ENCODE measurements around the gene INPP1.

DNA sequence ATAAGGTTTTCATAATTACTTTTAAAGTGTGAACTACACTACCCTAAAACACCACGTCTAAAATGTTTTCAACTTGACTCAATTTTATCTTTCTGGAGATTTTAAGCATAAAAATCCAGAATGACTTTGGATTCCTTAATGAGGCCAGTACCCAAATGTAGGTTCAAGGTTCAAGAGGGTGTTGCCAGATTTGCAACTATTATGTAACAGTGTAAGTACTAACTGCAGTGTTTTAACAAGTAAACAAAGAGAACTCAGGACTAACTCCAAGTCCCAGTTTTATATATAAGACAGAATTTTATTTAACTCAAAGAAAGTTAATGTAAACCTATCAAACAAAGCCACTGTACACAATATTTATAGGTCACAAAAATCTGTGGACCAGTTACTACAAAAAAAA is 29.5 kb upstream of the INPP1 start:
- TF ChIP-seq, protein P1, sequence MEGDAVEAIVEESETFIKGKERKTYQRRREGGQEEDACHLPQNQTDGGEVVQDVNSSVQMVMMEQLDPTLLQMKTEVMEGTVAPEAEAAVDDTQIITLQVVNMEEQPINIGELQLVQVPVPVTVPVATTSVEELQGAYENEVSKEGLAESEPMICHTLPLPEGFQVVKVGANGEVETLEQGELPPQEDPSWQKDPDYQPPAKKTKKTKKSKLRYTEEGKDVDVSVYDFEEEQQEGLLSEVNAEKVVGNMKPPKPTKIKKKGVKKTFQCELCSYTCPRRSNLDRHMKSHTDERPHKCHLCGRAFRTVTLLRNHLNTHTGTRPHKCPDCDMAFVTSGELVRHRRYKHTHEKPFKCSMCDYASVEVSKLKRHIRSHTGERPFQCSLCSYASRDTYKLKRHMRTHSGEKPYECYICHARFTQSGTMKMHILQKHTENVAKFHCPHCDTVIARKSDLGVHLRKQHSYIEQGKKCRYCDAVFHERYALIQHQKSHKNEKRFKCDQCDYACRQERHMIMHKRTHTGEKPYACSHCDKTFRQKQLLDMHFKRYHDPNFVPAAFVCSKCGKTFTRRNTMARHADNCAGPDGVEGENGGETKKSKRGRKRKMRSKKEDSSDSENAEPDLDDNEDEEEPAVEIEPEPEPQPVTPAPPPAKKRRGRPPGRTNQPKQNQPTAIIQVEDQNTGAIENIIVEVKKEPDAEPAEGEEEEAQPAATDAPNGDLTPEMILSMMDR (IDR thresholded peaks at IDR 0.05 in 4 of 5, conservative IDR thresholded peaks at IDR 0.05 in 1 of 5): no peak
- no peak for TF ChIP-seq POLR2A (IDR thresholded peaks at IDR 0.05)

Data from gastrocnemius medialis (tissue), 4 donors.